WERI-Rb-1 (cell line): Measurements from ENCODE around the gene ERBB2.

Experiments
- DNase-seq: peaks from one replicate; pipeline ENCODE4 v3.0.0-alpha.2; 2020
- H3K27ac ChIP-seq: fragments of 250-450 bp; sonication (Bioruptor Pico); 2 replicates; pipeline ENCODE4 v1.5.1; 2020; ENCODE audit warnings: mild to moderate bottlenecking, moderate library complexity
- H3K27me3 ChIP-seq: fragments of 250-450 bp; sonication (Bioruptor Pico); 2 replicates; pipeline ENCODE4 v1.5.1; 2021; ENCODE audit warnings: mild to moderate bottlenecking, low read depth, moderate library complexity; ENCODE audit not compliant: insufficient read depth, severe bottlenecking
- H3K36me3 ChIP-seq: fragments of 250-450 bp; sonication (Bioruptor Pico); 2 replicates; pipeline ENCODE4 v1.5.1; 2020; ENCODE audit warnings: mild to moderate bottlenecking, moderate library complexity
- H3K4me3 ChIP-seq: 2 replicates; pipeline ENCODE4 v1.5.1; 2011; ENCODE audit warnings: low read depth, mild to moderate bottlenecking, control low read depth, low read length
- H3K9me3 ChIP-seq: fragments of 250-450 bp; sonication (Bioruptor Pico); 2 replicates; pipeline ENCODE4 v1.5.1; 2021; ENCODE audit warnings: mild to moderate bottlenecking, moderate library complexity; ENCODE audit not compliant: severe bottlenecking
- CTCF ChIP-seq: IDR thresholded peaks from 2 replicates; pipeline ENCODE4 v1.5.1; 2011; ENCODE audit warnings: low read depth, mild to moderate bottlenecking, control low read depth, inconsistent platforms, low read length

Gene ERBB2

GRCh38 chr17:39742856-39743436 is 43.1 kb downstream of the ERBB2 start:
- no peaks in the 10 kb centered on the region for H3K9me3 ChIP-seq
- H3K27ac ChIP-seq: no peak overlapping the region
- no peaks in the 10 kb centered on the region for H3K27me3 ChIP-seq
- no peaks in the 10 kb centered on the region for H3K36me3 ChIP-seq
- DNase-seq: no peak
- TF ChIP-seq CTCF: no peak
- no peak overlapping the region for H3K4me3 ChIP-seq

- Histone ChIP-seq H3K9me3 (no peaks in the 10 kb centered on the region), H3K36me3 (no peaks in the 10 kb centered on the region), H3K4me3 (no peak overlapping the region), H3K27ac (no peak overlapping the region), H3K27me3 (no peaks in the 10 kb centered on the region)
- no peak for TF ChIP-seq CTCF
- DNase-seq: no peak
These were observed 44.4 kb downstream of the ERBB2 start for GRCh38 chr17:39744075-39744835.

GRCh38 chr17:39744836-39745215 is 45.0 kb downstream of the ERBB2 start:
- H3K27me3 ChIP-seq: no peaks in the 10 kb centered on the region
- no peaks in the 10 kb centered on the region for H3K36me3 ChIP-seq
- H3K27ac ChIP-seq: no peak overlapping the region
- TF ChIP-seq CTCF: 0 out of 2 replicates have a peak, but pooled peaks have one; percentile 18
- H3K4me3 ChIP-seq: no peak overlapping the region
- H3K9me3 ChIP-seq: peaks cover 4% of the 10 kb centered on the region
- DNase-seq: no peak

- no peak for DNase-seq
- Histone ChIP-seq H3K27ac (no peak overlapping the region), H3K4me3 (no peak overlapping the region), H3K36me3 (no peaks in the 10 kb centered on the region), H3K9me3 (peaks cover 4% of the 10 kb centered on the region), H3K27me3 (no peaks in the 10 kb centered on the region)
- no peak for TF ChIP-seq CTCF
These were observed 45.7 kb downstream of the ERBB2 start for GRCh38 chr17:39745335-39746144.

GRCh38 chr17:39746145-39746461 is 46.2 kb downstream of the ERBB2 start:
- DNase-seq: no peak
- H3K9me3 ChIP-seq: peaks cover 4% of the 10 kb centered on the region
- no peak overlapping the region for H3K4me3 ChIP-seq
- no peaks in the 10 kb centered on the region for H3K36me3 ChIP-seq
- TF ChIP-seq CTCF: no peak
- H3K27ac ChIP-seq: no peak overlapping the region
- no peaks in the 10 kb centered on the region for H3K27me3 ChIP-seq
